HG02623 (cell line): ENCODE results near the gene NCKAP5.
A peak's percentile ranks its signal among the peaks of the same experiment; 100 is the strongest.

ENCODE experiments used
- ATAC-seq: cut with Tn5 transposase; IDR thresholded peaks from one replicate; pipeline ENCODE4 v1.9.1; 2021; ENCODE audit warnings: moderate library complexity; ENCODE audit not compliant: unreplicated experiment

NCKAP5 gene

GRCh38 chr2:133432778-133433177 lies 135.5 kb downstream of the NCKAP5 start:
- no peak for ATAC-seq

DNA sequence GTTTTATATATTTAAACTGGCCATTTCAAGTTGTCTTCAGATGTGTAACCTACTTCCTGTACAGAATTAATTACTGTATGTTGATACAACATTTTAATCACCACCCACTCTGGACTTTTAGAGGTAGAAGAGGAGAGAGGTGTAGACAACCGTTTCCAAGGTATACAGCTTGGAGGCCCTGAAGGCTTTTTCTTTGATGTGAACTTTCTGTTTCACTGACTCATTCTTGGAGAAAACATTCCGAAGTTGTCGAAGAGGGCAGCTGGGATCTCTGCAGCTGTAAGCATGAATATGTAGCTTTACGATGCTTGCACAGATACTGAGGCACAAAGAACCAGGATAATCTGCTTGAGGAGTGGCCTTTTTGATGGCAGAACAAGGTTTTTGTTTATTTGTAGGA lies 137.0 kb downstream of the NCKAP5 start:
- no peak for ATAC-seq

DNA sequence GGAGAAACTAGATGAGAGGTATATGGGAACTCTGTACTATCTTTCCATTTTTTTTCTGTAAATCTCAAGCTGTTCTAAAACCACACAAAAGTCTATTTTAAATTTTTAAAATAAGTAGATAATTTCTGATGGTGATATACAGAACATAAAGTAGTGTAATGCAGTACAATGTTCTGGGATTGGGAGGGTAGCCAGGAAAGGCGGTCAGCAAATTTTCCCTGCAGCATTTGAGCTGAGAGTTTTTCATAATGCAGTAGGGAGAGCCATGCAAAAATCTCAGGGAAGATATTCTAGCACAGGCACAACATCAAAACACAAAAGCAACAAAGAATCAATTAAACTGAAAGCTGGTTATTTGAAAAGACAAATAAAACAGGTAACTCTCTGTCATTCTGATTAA lies 141.5 kb downstream of the NCKAP5 start:
- ATAC-seq = no peak

GRCh38 chr2:133425612-133426011 lies 142.7 kb downstream of the NCKAP5 start:
- ATAC-seq = no peak

DNA sequence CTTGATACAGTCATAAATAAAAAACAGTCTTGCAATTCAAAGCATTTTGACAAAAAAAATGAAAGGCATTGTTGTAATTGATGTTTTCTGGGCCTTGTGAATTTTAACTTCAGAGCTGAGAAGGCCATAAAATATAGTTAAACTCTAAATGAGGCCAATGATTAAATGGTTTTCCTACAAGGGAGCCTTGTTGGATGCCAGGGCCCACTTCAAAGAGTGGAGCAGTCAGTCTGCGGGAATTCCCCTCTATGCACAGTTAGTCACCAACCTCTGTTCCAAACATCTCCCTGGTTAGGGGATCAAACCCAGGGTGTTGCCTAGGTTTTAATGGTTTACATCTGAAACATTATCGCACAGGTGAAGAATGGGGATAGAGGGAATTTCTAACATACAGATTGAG lies 143.4 kb downstream of the NCKAP5 start:
- ATAC-seq = no peak

- ATAC-seq = no peak
Observed at GRCh38 chr2:133422931-133423351, 145.3 kb downstream of the NCKAP5 start.

GRCh38 chr2:133421516-133422324 lies 146.5 kb downstream of the NCKAP5 start:
- peak; percentile 87 for ATAC-seq

GRCh38 chr2:133420788-133421187 lies 147.5 kb downstream of the NCKAP5 start:
- ATAC-seq = no peak

GRCh38 chr2:133418671-133419070 lies 149.6 kb downstream of the NCKAP5 start:
- ATAC-seq = no peak

DNA sequence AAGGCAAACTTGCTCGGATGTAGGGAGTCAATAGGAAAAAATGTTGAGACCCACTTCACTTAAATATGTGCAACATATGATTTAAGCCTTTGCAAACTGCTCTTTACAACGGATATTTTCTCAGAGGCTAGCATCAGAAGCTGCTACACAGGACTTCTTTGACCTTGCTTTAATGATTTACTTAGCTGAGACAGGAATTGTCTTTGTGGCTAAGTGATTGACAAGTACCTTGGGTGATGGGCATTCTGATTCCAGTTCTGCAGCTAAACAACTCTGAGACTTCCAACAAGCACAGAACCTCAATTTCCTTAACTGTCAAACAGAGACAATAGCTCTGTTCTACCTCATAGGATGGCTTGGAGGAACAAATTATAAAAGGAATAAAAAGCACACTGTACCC lies 150.2 kb downstream of the NCKAP5 start:
- ATAC-seq = no peak

DNA sequence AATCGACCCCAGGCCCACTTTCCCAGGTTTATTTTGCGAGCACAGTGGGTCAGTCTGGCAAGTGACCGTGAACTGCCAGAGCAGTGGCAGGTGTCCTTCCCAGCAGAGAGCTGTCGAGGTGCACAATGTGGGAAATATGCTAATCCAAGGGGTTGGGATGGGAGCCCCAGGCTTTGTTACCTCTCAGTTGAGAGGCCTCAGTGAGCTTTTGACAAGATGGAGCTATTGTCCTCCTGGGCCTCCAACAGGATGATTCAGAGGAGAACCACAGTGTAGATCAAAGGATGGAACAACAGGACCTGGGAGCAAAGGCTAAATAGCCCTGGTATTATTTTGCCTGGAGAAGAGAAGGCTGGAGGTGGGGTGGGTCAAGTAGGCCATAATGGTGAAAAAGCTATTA lies 150.8 kb downstream of the NCKAP5 start:
- ATAC-seq = no peak

- no peak for ATAC-seq
Observed at GRCh38 chr2:133416736-133417135, 151.5 kb downstream of the NCKAP5 start.

- no peak for ATAC-seq
Observed at GRCh38 chr2:133416146-133416545, 152.1 kb downstream of the NCKAP5 start.

GRCh38 chr2:133415210-133415876 lies 152.9 kb downstream of the NCKAP5 start:
- no peak for ATAC-seq

- no peak for ATAC-seq
Observed at GRCh38 chr2:133414486-133415209, 153.6 kb downstream of the NCKAP5 start.

GRCh38 chr2:133413863-133414262 lies 154.4 kb downstream of the NCKAP5 start:
- ATAC-seq = no peak

GRCh38 chr2:133412694-133413093 lies 155.6 kb downstream of the NCKAP5 start:
- no peak for ATAC-seq

DNA sequence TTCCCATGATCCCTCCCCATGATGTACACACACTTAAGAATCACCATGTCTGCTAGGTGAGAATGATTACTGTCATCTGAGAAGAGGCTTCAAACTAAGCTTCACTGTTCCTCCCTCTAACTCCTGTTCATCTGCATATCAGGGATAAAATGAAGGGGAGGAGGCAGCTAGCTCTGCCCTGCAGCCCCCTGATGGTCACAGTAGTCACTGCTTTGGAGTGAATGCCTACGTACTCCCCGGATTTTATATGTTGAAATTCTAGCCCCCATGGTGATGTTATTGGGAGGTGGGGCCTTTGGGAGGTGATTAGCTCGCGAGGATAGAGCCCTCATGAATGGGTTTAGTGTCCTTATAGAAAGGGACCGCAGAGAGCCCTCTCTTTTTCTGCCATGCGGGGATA lies 156.4 kb downstream of the NCKAP5 start:
- ATAC-seq = no peak

GRCh38 chr2:133411101-133411500 lies 157.2 kb downstream of the NCKAP5 start:
- ATAC-seq = no peak

DNA sequence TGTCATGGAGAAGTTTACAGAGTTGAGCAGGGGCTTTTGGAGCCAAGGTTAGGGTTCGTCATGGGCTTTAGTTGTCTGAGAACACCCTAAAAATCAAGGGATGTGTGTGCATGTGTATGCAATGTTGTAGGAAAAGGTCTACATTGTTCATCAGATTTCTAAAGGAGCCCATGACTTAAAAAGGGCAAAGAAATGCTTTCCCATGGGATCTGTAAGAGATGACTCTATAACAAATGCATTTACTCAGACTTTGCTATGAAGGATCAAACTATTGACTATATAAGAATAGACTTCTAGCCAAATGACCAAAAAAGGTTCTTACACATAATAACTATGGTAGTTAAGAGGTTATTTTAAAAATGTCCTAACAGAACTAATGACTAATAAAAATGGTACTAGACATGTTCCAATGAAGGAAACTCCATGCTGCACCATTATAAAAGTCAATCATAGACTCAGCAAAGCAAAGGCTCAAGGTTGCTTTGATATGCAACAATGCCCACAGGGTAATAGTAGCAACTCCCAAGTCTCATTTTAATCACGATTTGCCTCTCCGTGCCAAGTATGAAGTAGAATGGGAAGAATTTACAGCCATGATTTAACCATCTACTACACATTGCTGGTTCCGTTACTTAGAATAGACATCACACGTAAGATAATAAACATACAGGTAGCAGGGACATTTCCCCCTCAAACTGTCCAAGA lies 158.5 kb downstream of the NCKAP5 start:
- ATAC-seq = no peak

- no peak for ATAC-seq
Observed at GRCh38 chr2:133408671-133409070, 159.6 kb downstream of the NCKAP5 start.
